CD4-positive, alpha-beta T cell treated with Interleukin-15 for 4 hours (primary cell): ENCODE results near the gene ANGPTL4.

ENCODE experiments used
- DNase-seq: peaks from one replicate; pipeline ENCODE4 v3.0.0-alpha.2; 2020; ENCODE audit warnings: low spot score

Gene ANGPTL4

GRCh38 chr19:8413629-8413995, 49.7 kb downstream of the ANGPTL4 start:
- DNase-seq = no peak

DNA sequence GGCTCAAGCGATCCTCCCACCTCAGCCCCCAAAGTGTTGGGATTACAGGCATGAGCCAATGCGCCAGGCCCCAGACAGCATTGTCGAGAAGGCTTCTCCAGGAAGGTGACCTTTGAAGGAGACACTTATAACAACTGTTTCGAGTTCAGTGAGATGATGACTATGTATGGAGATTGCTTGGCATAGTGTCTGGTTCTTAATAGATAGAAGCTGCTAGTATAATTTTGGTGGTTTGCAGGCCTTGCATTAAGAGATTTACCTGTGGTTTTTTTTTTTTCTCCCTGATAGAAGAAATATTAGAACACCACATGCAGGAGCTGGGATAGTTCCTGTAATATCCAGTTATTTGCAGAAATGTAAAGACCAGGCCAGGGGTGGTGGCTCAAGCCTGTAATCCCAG, 52.8 kb downstream of the ANGPTL4 start:
- no peak for DNase-seq

GRCh38 chr19:8421484-8422461, 57.8 kb downstream of the ANGPTL4 start:
- DNase-seq = no peak

DNA sequence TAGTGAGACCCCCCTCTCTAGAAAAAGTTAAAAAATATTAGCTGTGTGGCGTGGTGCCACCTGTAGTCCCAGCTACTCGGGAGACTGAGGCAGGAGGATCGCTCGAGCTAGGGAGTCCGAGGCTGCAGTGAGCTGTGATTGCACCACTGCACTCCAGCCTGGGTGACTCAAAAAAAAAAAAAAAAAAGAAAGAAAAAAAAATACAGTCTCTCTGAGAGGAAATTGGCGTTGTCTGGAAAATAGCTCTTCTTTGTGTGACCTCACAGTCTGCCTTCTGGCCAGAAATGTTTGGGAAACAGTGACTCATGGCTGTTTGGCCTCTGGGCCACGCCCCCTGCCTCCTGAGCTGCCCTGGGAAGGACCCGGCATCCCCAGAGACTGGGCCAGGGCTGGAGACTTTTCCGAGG, 59.9 kb downstream of the ANGPTL4 start:
- DNase-seq = no peak
